ENCODE results near the gene AIF1. TPM values are rescaled to one million over a fixed set of nuclear protein-coding genes. Genes with fewer than 3 reads are reported as not detected.

Gene AIF1
- not detected in 2 replicates for total RNA-seq

GRCh38 chr6:31614684-31615578 is at the start of gene AIF1:
TSS of gene AIF1 (plus strand) at chr6:31615234. CDS start at chr6:31615330, 96 bp downstream.

GRCh38 chr6:31572041-31572911 is 42.8 kb upstream of the AIF1 start, which contains the start of gene LTA:
TSS of gene LTA (plus strand) at chr6:31572289. CDS start at chr6:31572743, 454 bp downstream.

GRCh38 chr6:31575335-31575901 is 39.6 kb upstream of the AIF1 start, which contains the start of gene TNF:
TSS of gene TNF (plus strand) at chr6:31575565. CDS start at chr6:31575742, 177 bp downstream.

GRCh38 chr6:31582230-31582643 is 32.8 kb upstream of the AIF1 start, which contains the start of gene LTB:
TSS of gene LTB (minus strand) at chr6:31582424. CDS start at chr6:31582417, 7 bp downstream.

GRCh38 chr6:31586008-31586407 is 29.0 kb upstream of the AIF1 start, which contains the start of gene LST1:
TSS of gene LST1 (plus strand) at chr6:31586277. CDS start at chr6:31587300, 1,023 bp downstream.

GRCh38 chr6:31620586-31621319 is 5.7 kb downstream of the AIF1 start, which contains the start of gene PRRC2A:
TSS of gene PRRC2A (plus strand) at chr6:31620715. CDS start at chr6:31622790, 2,075 bp downstream.

GRCh38 chr6:31655349-31656237 is 40.6 kb downstream of the AIF1 start, which contains the start of gene APOM:
TSS of gene APOM (plus strand) at chr6:31655894. CDS start at chr6:31655967, 73 bp downstream.

GRCh38 chr6:31660381-31661261 is 45.6 kb downstream of the AIF1 start, which contains the start of gene C6orf47:
TSS of gene C6orf47 (minus strand) at chr6:31660778. CDS start at chr6:31659947, 831 bp downstream.

GRCh38 chr6:31664790-31665500 is 49.9 kb downstream of the AIF1 start, which contains the start of gene GPANK1:
TSS of gene GPANK1 (minus strand) at chr6:31664997. CDS start at chr6:31664478, 519 bp downstream.

GRCh38 chr6:31665501-31666336 is 50.7 kb downstream of the AIF1 start, which contains the start of gene CSNK2B:
TSS of gene CSNK2B (plus strand) at chr6:31666080. CDS start at chr6:31666832, 752 bp downstream.

Other genes starting within 250 kb of the AIF1 start
- gene MICA, start 211.6 kb upstream of the AIF1 start, total RNA-seq, result 44.8 and 58.8 TPM in 2 replicates
- 3.7 and 5.8 TPM in 2 replicates for gene MICB, start 117.1 kb upstream of the AIF1 start, total RNA-seq
- gene MCCD1, start 86.3 kb upstream of the AIF1 start, total RNA-seq, result not detected in 2 replicates
- 205 and 333 TPM in 2 replicates for gene DDX39B, start 73.2 kb upstream of the AIF1 start, total RNA-seq
- 0.28 and 0.34 TPM in 2 replicates for gene ATP6V1G2, start 68.6 kb upstream of the AIF1 start, total RNA-seq
- 25.8 and 52.3 TPM in 2 replicates for gene NFKBIL1, start 67.6 kb upstream of the AIF1 start, total RNA-seq
- not detected in 2 replicates for gene LTA, start 42.9 kb upstream of the AIF1 start, total RNA-seq
- under 0.01 and 0.07 TPM in 2 replicates for gene TNF, start 39.7 kb upstream of the AIF1 start, total RNA-seq
- gene LTB, start 32.8 kb upstream of the AIF1 start, total RNA-seq, result not detected in 2 replicates
- not detected in 2 replicates for gene LST1, start 29.0 kb upstream of the AIF1 start, total RNA-seq
- not detected in 2 replicates for gene NCR3, start 22.2 kb upstream of the AIF1 start, total RNA-seq
- gene PRRC2A, start 5.5 kb downstream of the AIF1 start, total RNA-seq, result 32.1 and 73.3 TPM in 2 replicates
- gene BAG6, start 37.4 kb downstream of the AIF1 start, total RNA-seq, result 120 and 174 TPM in 2 replicates
- 0.28 and 0.34 TPM in 2 replicates for gene APOM, start 40.7 kb downstream of the AIF1 start, total RNA-seq
- gene C6orf47, start 45.5 kb downstream of the AIF1 start, total RNA-seq, result 24.7 and 37.6 TPM in 2 replicates
- gene GPANK1, start 49.8 kb downstream of the AIF1 start, total RNA-seq, result 9.4 and 20.2 TPM in 2 replicates
- gene CSNK2B, start 50.8 kb downstream of the AIF1 start, total RNA-seq, result 48.2 and 76.9 TPM in 2 replicates
- gene LY6G5B, start 54.7 kb downstream of the AIF1 start, total RNA-seq, result 0.68 and 3.3 TPM in 2 replicates
- 0.07 TPM in 1 of 2 replicates, not detected in the other for gene LY6G5C, start 65.8 kb downstream of the AIF1 start, total RNA-seq
- gene ABHD16A, start 88.1 kb downstream of the AIF1 start, total RNA-seq, result 30.8 and 46.5 TPM in 2 replicates
- not detected in 2 replicates for gene LY6G6F, start 91.6 kb downstream of the AIF1 start, total RNA-seq
- gene LY6G6D, start 100.1 kb downstream of the AIF1 start, total RNA-seq, result not detected in 2 replicates
- under 0.01 TPM in 1 of 2 replicates, not detected in the other for gene LY6G6C, start 106.5 kb downstream of the AIF1 start, total RNA-seq
- gene MPIG6B, start 108.1 kb downstream of the AIF1 start, total RNA-seq, result not detected in 2 replicates
- 16.2 and 19.8 TPM in 2 replicates for gene DDAH2, start 114.1 kb downstream of the AIF1 start, total RNA-seq
- gene CLIC1, start 121.3 kb downstream of the AIF1 start, total RNA-seq, result 269 and 558 TPM in 2 replicates
- gene MSH5, start 124.8 kb downstream of the AIF1 start, total RNA-seq, result 3.4 and 3.5 TPM in 2 replicates
- gene SAPCD1, start 147.4 kb downstream of the AIF1 start, total RNA-seq, result 0.57 TPM in 1 of 2 replicates, not detected in the other
- gene VWA7, start 162.1 kb downstream of the AIF1 start, total RNA-seq, result 0.34 and 1.00 TPM in 2 replicates
- 61.2 and 98.7 TPM in 2 replicates for gene VARS1, start 180.5 kb downstream of the AIF1 start, total RNA-seq
- 14.4 and 35.5 TPM in 2 replicates for gene LSM2, start 191.7 kb downstream of the AIF1 start, total RNA-seq
- gene HSPA1L, start 200.0 kb downstream of the AIF1 start, total RNA-seq, result 1.0 and 1.1 TPM in 2 replicates
- gene HSPA1A, start 200.3 kb downstream of the AIF1 start, total RNA-seq, result 29.7 and 211 TPM in 2 replicates
- gene HSPA1B, start 212.5 kb downstream of the AIF1 start, total RNA-seq, result 81.7 and 305 TPM in 2 replicates
- gene NEU1, start 247.6 kb downstream of the AIF1 start, total RNA-seq, result 64.1 and 103 TPM in 2 replicates

Data from nasal cavity respiratory epithelium epithelial cell of viscerocranial mucosa (primary cell).